ENCODE data around the gene PDE6C.

DNA sequence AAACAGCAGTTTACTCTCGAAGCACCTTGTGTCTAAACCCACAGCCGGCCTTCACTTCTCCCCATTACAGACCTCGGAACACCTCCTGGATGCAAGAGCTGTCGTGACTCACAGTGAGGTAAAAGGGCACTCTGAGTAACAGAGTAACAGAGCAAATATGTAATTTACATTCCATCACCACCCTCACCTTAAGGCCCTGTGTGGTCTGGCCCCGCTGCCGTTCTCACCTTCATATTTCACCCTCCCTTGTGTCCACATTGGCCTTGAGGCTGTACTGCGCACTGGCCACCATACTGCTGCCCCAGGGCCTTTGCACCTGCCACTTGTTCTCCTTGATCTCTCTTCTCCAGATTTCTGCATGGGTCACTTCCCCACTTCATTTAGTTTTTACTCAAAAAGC, 33.2 kb upstream of the PDE6C start:
- TF ChIP-seq, protein P1, sequence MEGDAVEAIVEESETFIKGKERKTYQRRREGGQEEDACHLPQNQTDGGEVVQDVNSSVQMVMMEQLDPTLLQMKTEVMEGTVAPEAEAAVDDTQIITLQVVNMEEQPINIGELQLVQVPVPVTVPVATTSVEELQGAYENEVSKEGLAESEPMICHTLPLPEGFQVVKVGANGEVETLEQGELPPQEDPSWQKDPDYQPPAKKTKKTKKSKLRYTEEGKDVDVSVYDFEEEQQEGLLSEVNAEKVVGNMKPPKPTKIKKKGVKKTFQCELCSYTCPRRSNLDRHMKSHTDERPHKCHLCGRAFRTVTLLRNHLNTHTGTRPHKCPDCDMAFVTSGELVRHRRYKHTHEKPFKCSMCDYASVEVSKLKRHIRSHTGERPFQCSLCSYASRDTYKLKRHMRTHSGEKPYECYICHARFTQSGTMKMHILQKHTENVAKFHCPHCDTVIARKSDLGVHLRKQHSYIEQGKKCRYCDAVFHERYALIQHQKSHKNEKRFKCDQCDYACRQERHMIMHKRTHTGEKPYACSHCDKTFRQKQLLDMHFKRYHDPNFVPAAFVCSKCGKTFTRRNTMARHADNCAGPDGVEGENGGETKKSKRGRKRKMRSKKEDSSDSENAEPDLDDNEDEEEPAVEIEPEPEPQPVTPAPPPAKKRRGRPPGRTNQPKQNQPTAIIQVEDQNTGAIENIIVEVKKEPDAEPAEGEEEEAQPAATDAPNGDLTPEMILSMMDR (optimal IDR thresholded peaks at IDR 0.05 in 1 of 3, IDR thresholded peaks at IDR 0.05 in 1 of 3, conservative IDR thresholded peaks at IDR 0.05 in 1 of 3; ENCODE audit: extremely low read depth in 1 of 3, insufficient read depth in 2 of 3, low read length in 3 of 3) = no peak
- no peak for TF ChIP-seq EZH2 (IDR thresholded peaks at IDR 0.05; ENCODE audit: low read length)
